ENCODE data around the gene RPGRIP1. TPM values are rescaled to one million over a fixed set of nuclear protein-coding genes. Genes with fewer than 3 reads are reported as not detected.

RPGRIP1 gene
- total RNA-seq, 1 experiment from 2014 or later, result 0.50 TPM

GRCh38 chr14:21258005-21258888 lies 21.6 kb upstream of the RPGRIP1 start:
- Mint-ChIP-seq H3K27ac (peak overlapping the region; percentile 15; the same call in 1 of the 2 replicates), H3K36me3 (peaks cover 78% of the 10 kb centered on the region), H3K9me3 (no peaks in the 10 kb centered on the region), H3K4me3 (peak overlapping the region; percentile 34), H3K4me1 (peaks cover 60% of the 10 kb centered on the region), H3K27me3 (ENCODE audit: low read depth) (no peaks in the 10 kb centered on the region)
- POLR2A ChIA-PET, result interaction anchor here (0.6 to 0.9 kb wide), 3 partner anchors 9 to 122 kb away, joined by 3 to 4 read pairs (median 4); no protein-coding TSS in a partner anchor
- no peak for ATAC-seq
- TF ChIP-seq ZNF416 (CRISPR knock-in tag; IDR thresholded peaks at IDR 0.05), result no peak
- no peak for TF ChIP-seq KAT7 (CRISPR knock-in tag; IDR thresholded peaks at IDR 0.05; ENCODE audit: borderline replicate concordance)
- TF ChIP-seq ARID4B (CRISPR knock-in tag; IDR thresholded peaks at IDR 0.05; ENCODE audit: borderline replicate concordance), result no peak
- TF ChIP-seq ZNF396 (CRISPR knock-in tag; IDR thresholded peaks at IDR 0.05; ENCODE audit: borderline replicate concordance), result no peak
- TF ChIP-seq GABPB1 (CRISPR knock-in tag; IDR thresholded peaks at IDR 0.05), result no peak
- TF ChIP-seq IRF2 (CRISPR knock-in tag; IDR thresholded peaks at IDR 0.05; ENCODE audit: borderline replicate concordance, low read depth), result no peak
- no peak for DNase-seq (ENCODE audit: low spot score)
- CTCF ChIA-PET, result interaction anchor here (0.7 kb wide), 1 partner anchor 26 kb away, joined by 3 read pairs; no protein-coding TSS in a partner anchor

DNA sequence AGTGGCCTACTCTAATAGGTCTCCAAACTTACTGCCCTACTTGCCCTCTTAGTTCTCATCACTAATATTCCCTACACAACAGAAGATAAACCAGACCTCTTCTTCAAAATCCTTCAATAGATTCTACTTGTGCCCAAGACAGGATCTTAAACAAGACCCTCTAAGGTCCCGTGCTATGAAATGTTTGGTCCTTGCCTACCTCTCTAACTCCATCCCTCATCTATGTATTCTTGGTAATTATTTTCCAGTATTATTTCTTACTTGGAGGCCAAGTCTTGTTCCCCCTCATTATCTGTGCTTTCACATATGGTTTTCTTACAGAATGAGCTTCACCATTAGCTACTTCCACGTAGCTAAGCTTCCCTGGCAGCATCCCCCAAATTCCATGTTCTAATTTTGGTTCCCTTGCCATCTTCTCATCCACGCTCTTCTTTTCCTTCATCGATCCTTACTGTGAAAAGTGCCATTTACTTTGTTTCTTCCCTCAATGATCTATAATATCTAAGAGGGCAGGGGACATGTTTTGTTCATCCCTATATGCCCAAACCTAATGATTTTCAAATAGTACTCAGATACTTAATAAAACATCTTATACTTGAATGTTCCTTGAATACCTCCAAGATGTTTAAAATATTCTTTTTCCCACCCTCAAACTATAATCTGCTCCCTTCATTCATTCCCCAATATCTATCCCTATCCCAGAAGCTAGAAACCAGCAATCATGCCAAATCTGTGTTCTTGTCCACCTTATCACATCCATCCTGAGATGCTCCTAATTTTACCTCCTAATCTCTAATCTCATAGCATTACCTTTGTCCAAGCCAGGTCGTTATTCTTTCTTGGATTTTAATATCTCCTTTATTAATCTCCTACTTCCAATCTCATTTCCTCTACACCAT lies 20.7 kb upstream of the RPGRIP1 start:
- no peak for ATAC-seq
- Mint-ChIP-seq H3K9me3 (no peaks in the 10 kb centered on the region), H3K4me3 (peak overlapping the region; percentile 34), H3K27me3 (ENCODE audit: low read depth) (no peaks in the 10 kb centered on the region), H3K27ac (peak overlapping the region; percentile 24), H3K36me3 (peaks cover 84% of the 10 kb centered on the region), H3K4me1 (peaks cover 69% of the 10 kb centered on the region)
- no peak for DNase-seq (ENCODE audit: low spot score)
- ChIA-PET CTCF (no interaction called here), POLR2A (interaction anchor here (0.7 to 1.5 kb wide), 3 partner anchors 14 to 175 kb away, joined by 3 to 7 read pairs (median 5); no protein-coding TSS in a partner anchor)
- TF ChIP-seq USF2 (CRISPR knock-in tag; IDR thresholded peaks at IDR 0.05), result no peak
- TF ChIP-seq HMGA2 (CRISPR knock-in tag; IDR thresholded peaks at IDR 0.05), result no peak
- peak; percentile 78 for TF ChIP-seq ZNF671 (CRISPR knock-in tag; IDR thresholded peaks at IDR 0.05)
- TF ChIP-seq ZNF138 (CRISPR knock-in tag; conservative IDR thresholded peaks at IDR 0.05), result no peak
- TF ChIP-seq, protein P1, sequence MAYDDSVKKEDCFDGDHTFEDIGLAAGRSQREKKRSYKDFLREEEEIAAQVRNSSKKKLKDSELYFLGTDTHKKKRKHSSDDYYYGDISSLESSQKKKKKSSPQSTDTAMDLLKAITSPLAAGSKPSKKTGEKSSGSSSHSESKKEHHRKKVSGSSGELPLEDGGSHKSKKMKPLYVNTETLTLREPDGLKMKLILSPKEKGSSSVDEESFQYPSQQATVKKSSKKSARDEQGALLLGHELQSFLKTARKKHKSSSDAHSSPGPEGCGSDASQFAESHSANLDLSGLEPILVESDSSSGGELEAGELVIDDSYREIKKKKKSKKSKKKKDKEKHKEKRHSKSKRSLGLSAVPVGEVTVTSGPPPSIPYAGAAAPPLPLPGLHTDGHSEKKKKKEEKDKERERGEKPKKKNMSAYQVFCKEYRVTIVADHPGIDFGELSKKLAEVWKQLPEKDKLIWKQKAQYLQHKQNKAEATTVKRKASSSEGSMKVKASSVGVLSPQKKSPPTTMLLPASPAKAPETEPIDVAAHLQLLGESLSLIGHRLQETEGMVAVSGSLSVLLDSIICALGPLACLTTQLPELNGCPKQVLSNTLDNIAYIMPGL (CRISPR knock-in tag; IDR thresholded peaks at IDR 0.05), result no peak
- peak; percentile 72; the same call in 1 of the 2 replicates for TF ChIP-seq EMX1 (CRISPR knock-in tag; IDR thresholded peaks at IDR 0.05)
- TF ChIP-seq ZNF121 (CRISPR knock-in tag; IDR thresholded peaks at IDR 0.05), result no peak
- TF ChIP-seq ZNF425 (CRISPR knock-in tag; conservative IDR thresholded peaks at IDR 0.05), result peak; percentile 68; the same call in 1 of the 2 replicates
- no peak for TF ChIP-seq SMAD3 (CRISPR knock-in tag; IDR thresholded peaks at IDR 0.05; ENCODE audit: borderline replicate concordance)
- TF ChIP-seq STAT6 (CRISPR knock-in tag; conservative IDR thresholded peaks at IDR 0.05; ENCODE audit: low read depth), result no peak
- TF ChIP-seq, protein P2, sequence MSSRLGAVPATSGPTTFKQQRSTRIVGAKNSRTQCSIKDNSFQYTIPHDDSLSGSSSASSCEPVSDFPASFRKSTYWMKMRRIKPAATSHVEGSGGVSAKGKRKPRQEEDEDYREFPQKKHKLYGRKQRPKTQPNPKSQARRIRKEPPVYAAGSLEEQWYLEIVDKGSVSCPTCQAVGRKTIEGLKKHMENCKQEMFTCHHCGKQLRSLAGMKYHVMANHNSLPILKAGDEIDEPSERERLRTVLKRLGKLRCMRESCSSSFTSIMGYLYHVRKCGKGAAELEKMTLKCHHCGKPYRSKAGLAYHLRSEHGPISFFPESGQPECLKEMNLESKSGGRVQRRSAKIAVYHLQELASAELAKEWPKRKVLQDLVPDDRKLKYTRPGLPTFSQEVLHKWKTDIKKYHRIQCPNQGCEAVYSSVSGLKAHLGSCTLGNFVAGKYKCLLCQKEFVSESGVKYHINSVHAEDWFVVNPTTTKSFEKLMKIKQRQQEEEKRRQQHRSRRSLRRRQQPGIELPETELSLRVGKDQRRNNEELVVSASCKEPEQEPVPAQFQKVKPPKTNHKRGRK (CRISPR knock-in tag; IDR thresholded peaks at IDR 0.05; ENCODE audit: borderline replicate concordance), result no peak

Measured in WTC11 (cell line).